ENCODE results near the gene IFITM5. TPM values are rescaled to one million over a fixed set of nuclear protein-coding genes. Genes with fewer than 3 reads are reported as not detected.
"Not testable (repeated sequence)": the region's sequence is repeated elsewhere in the genome, so short reads cannot be mapped to it uniquely, and the experiment has no call there.

The IFITM5 gene
- total RNA-seq, 4 donors from 2014 or later, result not detected

GRCh38 chr11:288478-289397 lies 10.6 kb downstream of the IFITM5 start, which contains the start of gene PGGHG:
TSS of gene PGGHG (plus strand) at chr11:289126. CDS start at chr11:289817, 691 bp downstream.
- intact Hi-C loops (cut with DNase I), result no loop called here
- Histone ChIP-seq H3K9me3 (no peaks in the 10 kb centered on the region), H3K27ac (replicated peaks in 1 of 4) (peak within 1 kb of the TSS; percentile 70 to 78 (median 72)), H3K4me3 (peak within 1 kb of the TSS; percentile 80 to 93 (median 82)), H3K27me3 (peaks cover 0 to 37% (median 2%) of the 10 kb centered on the region in 4 donors), H3K4me1 (peaks cover 8 to 30% (median 28%) of the 10 kb centered on the region in 4 donors), H3K36me3 (peaks cover 0 to 19% (median 9%) of the 10 kb centered on the region in 4 donors)
- DNase-seq (ENCODE audit: extremely low spot score), result no peak
- WGBS, result 1% methylated on average over 30 of the region's 112 CpGs
- peak; percentile 27 to 55 for TF ChIP-seq POLR2AphosphoS5 (IDR thresholded peaks at IDR 0.05)
- TF ChIP-seq, protein P1, sequence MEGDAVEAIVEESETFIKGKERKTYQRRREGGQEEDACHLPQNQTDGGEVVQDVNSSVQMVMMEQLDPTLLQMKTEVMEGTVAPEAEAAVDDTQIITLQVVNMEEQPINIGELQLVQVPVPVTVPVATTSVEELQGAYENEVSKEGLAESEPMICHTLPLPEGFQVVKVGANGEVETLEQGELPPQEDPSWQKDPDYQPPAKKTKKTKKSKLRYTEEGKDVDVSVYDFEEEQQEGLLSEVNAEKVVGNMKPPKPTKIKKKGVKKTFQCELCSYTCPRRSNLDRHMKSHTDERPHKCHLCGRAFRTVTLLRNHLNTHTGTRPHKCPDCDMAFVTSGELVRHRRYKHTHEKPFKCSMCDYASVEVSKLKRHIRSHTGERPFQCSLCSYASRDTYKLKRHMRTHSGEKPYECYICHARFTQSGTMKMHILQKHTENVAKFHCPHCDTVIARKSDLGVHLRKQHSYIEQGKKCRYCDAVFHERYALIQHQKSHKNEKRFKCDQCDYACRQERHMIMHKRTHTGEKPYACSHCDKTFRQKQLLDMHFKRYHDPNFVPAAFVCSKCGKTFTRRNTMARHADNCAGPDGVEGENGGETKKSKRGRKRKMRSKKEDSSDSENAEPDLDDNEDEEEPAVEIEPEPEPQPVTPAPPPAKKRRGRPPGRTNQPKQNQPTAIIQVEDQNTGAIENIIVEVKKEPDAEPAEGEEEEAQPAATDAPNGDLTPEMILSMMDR (IDR thresholded peaks at IDR 0.05), result no peak

GRCh38 chr11:287821-288477 lies 11.4 kb downstream of the IFITM5 start:
- Histone ChIP-seq H3K4me1 (peaks cover 8 to 30% (median 28%) of the 10 kb centered on the region in 4 donors), H3K27me3 (peaks cover 0 to 44% (median 3%) of the 10 kb centered on the region in 4 donors), H3K4me3 (peak overlapping the region; percentile 80 to 93 (median 82)), H3K9me3 (no peaks in the 10 kb centered on the region), H3K27ac (replicated peaks in 1 of 4) (peak overlapping the region in 2 of 4 donors; percentile 70 to 78), H3K36me3 (peaks cover 0 to 13% (median 5%) of the 10 kb centered on the region in 4 donors)
- intact Hi-C loops (cut with DNase I), result no loop called here
- TF ChIP-seq, protein P1 (IDR thresholded peaks at IDR 0.05), result no peak
- no peak for TF ChIP-seq POLR2AphosphoS5 (IDR thresholded peaks at IDR 0.05)
- TF ChIP-seq EP300 (IDR thresholded peaks at IDR 0.05), result no peak
- TF ChIP-seq POLR2A (IDR thresholded peaks at IDR 0.05; ENCODE audit: low read depth), result no peak
- DNase-seq (ENCODE audit: extremely low spot score), result no peak
- WGBS, result 35% methylated on average over 39 of the region's 41 CpGs

DNA sequence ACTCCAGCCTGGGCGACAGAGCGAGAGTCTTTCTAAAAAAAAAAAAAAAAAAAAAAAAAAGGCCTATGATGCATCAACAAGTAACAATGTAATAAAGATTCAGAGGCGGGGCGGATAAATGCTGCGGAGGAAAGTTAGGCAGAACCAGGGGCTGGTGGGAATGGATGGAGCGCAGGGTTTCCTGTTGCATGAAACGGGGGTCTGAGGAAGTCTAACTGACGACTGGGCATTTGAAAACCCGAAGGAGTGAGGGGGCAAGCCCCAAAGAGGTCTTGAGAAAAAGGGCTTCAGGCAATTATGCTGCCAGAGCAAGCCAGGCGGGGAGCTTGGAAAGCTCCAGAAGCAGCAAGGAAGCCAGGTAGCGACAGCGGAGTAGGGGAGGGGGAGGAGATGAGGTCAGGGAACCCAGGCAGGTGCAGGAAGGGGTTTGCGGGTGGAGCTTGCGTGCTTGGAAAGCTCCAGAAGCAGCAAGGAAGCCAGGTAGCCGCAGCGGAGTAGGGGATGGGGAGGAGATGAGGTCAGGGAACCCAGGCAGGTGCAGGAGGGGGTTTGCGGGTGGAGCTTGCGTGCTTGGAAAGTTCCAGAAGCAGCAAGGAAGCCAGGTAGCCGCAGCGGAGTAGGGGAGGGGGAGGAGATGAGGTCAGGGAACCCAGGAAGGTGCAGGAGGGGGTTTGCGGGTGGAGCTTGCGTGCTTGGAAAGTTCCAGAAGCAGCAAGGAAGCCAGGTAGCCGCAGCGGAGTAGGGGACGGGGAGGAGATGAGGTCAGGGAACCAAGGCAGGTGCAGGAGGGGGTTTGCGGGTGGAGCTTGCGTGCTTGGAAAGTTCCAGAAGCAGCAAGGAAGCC lies 12.1 kb downstream of the IFITM5 start:
- H3K27ac ChIP-seq (replicated peaks in 1 of 4); H3K36me3 ChIP-seq; DNase-seq (ENCODE audit: extremely low spot score); H3K9me3 ChIP-seq; intact Hi-C loops (cut with DNase I): not testable (repeated sequence)
- Histone ChIP-seq H3K27me3 (peaks cover 0 to 52% (median 9%) of the 10 kb centered on the region in 4 donors), H3K4me1 (peaks cover 8 to 30% (median 28%) of the 10 kb centered on the region in 4 donors), H3K4me3 (peak overlapping the region in 1 of 4 donors; percentile 93)
- WGBS, result 89% methylated on average over 27 of the region's 27 CpGs

DNA sequence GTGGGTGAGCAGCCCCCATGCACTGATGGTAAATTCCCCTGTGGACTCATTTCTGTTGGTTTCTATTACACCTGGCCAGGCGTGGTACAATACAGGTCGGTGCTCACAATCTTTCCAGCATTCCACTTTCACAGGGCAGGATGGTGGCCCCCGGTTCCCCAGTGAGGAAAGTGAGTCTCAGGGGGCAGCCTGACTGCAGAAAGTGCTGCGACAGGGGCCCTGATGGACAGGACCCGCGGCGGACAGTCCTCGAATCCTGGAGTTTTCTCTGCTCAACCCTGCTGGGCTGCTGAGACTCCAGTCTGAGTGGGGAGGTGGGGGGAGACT lies 13.5 kb downstream of the IFITM5 start:
- no peaks in the 10 kb centered on the region for H3K36me3 ChIP-seq
- H3K4me1 ChIP-seq, result peaks cover 9 to 39% (median 38%) of the 10 kb centered on the region in 4 donors
- TF ChIP-seq POLR2A (IDR thresholded peaks at IDR 0.05; ENCODE audit: low read depth) (no peak), EP300 (IDR thresholded peaks at IDR 0.05) (no peak), POLR2AphosphoS5 (IDR thresholded peaks at IDR 0.05) (no peak)
- TF ChIP-seq, protein P1 (IDR thresholded peaks at IDR 0.05), result no peak
- H3K4me3 ChIP-seq, result no peak overlapping the region
- peaks cover 0 to 65% (median 22%) of the 10 kb centered on the region in 4 donors for H3K27me3 ChIP-seq
- H3K9me3 ChIP-seq, result no peaks in the 10 kb centered on the region
- intact Hi-C loops (cut with DNase I), result no loop called here
- no peak for DNase-seq (ENCODE audit: extremely low spot score)
- 90% methylated on average over 7 of the region's 8 CpGs for WGBS
- no peak overlapping the region for H3K27ac ChIP-seq (replicated peaks in 1 of 4)

All from esophagus muscularis mucosa (tissue), 4 donors.